Glutamatergic neuron (in vitro differentiated cells): ENCODE measurements around the gene DPF1. TPM values are rescaled to one million over a fixed set of nuclear protein-coding genes. Genes with fewer than 3 reads are reported as not detected.

Experiments
- DNase-seq: peaks from one replicate; pipeline ENCODE4 v3.0.0; 2022
- H3K27ac Mint-ChIP-seq: one replicate; pipeline ENCODE4 v1.8.0; 2020; ENCODE audit warnings: mild to moderate bottlenecking, mixed read lengths, inconsistent platforms; ENCODE audit not compliant: unreplicated experiment
- H3K27me3 Mint-ChIP-seq: one replicate; pipeline ENCODE4 v1.8.0; 2020; ENCODE audit warnings: mild to moderate bottlenecking, moderate library complexity, mixed read lengths, inconsistent platforms; ENCODE audit not compliant: unreplicated experiment
- H3K36me3 Mint-ChIP-seq: one replicate; pipeline ENCODE4 v1.8.0; 2020; ENCODE audit warnings: mild to moderate bottlenecking, mixed read lengths, inconsistent platforms; ENCODE audit not compliant: unreplicated experiment
- H3K4me1 Mint-ChIP-seq: one replicate; pipeline ENCODE4 v1.8.0; 2020; ENCODE audit warnings: mild to moderate bottlenecking, low read depth, mixed read lengths, inconsistent platforms; ENCODE audit not compliant: unreplicated experiment
- H3K4me3 Mint-ChIP-seq: one replicate; pipeline ENCODE4 v1.8.0; 2020; ENCODE audit warnings: mild to moderate bottlenecking, mixed read lengths, inconsistent platforms; ENCODE audit not compliant: unreplicated experiment
- H3K9me3 Mint-ChIP-seq: one replicate; pipeline ENCODE4 v1.8.0; 2020; ENCODE audit warnings: mild to moderate bottlenecking, moderate library complexity, mixed read lengths, inconsistent platforms; ENCODE audit not compliant: unreplicated experiment
- total RNA-seq: library from RNA; stranded (reverse); fragmentation: NEBNext Ultra II Directional; extraction: Animal tissue kit (Norgen Biotek cat#: 25700); gene quantifications from one replicate; pipeline ENCODE4 v1.2.1, GENCODE V29; 2021; ENCODE audit not compliant: unreplicated experiment
- TF ChIP-seq, protein P1 (sequence below): fragments of 200-600 bp; sonication (generic); IDR thresholded peaks from one replicate; pipeline ENCODE4 v1.5.0; 2021; ENCODE audit not compliant: partially characterized antibody, unreplicated experiment

DPF1 gene
- total RNA-seq, 1 donor from 2014 or later: 33.8 TPM

DNA sequence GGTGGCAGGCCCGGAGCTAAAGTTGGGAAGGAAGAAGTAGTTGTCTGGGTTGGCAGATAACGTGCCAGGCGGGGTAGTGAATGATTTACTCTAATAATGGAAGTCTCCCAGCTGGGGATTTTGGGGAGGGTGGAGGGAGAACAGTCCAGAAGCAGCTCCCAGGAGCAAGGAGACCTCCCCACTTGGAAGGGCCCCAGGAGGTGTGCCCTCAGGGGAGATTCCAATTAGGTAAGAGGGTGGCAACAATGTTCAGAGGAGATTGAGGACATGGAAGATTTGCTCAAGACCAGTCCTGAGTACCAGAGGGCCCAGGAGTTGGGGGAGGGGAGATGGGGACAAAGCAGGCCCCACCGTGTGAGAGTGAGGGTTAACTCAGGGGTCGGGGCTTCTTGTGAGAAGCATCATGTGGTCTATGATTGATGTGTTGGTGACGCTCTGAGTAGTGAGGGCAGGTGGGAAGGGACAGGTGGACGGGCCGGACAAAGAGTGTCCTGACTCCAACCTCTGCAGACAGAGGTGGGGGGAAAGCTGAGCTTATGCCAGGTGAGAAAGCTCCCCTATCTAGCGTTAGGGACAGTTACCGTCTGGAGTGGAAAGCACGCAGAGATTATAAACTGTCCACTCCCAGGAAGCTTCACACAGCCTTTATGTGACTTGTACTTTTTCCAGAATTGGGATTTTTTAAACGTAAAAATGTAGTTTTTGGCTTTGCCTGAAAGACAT, 43.9 kb upstream of the DPF1 start:
- Mint-ChIP-seq H3K27me3 (peaks cover 2% of the 10 kb centered on the region), H3K9me3 (peaks cover 5% of the 10 kb centered on the region), H3K27ac (no peak overlapping the region), H3K36me3 (peaks cover 9% of the 10 kb centered on the region), H3K4me3 (no peak overlapping the region), H3K4me1 (peaks cover 39% of the 10 kb centered on the region)
- no peak for DNase-seq
- TF ChIP-seq, protein P1, sequence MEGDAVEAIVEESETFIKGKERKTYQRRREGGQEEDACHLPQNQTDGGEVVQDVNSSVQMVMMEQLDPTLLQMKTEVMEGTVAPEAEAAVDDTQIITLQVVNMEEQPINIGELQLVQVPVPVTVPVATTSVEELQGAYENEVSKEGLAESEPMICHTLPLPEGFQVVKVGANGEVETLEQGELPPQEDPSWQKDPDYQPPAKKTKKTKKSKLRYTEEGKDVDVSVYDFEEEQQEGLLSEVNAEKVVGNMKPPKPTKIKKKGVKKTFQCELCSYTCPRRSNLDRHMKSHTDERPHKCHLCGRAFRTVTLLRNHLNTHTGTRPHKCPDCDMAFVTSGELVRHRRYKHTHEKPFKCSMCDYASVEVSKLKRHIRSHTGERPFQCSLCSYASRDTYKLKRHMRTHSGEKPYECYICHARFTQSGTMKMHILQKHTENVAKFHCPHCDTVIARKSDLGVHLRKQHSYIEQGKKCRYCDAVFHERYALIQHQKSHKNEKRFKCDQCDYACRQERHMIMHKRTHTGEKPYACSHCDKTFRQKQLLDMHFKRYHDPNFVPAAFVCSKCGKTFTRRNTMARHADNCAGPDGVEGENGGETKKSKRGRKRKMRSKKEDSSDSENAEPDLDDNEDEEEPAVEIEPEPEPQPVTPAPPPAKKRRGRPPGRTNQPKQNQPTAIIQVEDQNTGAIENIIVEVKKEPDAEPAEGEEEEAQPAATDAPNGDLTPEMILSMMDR: no peak

DNA sequence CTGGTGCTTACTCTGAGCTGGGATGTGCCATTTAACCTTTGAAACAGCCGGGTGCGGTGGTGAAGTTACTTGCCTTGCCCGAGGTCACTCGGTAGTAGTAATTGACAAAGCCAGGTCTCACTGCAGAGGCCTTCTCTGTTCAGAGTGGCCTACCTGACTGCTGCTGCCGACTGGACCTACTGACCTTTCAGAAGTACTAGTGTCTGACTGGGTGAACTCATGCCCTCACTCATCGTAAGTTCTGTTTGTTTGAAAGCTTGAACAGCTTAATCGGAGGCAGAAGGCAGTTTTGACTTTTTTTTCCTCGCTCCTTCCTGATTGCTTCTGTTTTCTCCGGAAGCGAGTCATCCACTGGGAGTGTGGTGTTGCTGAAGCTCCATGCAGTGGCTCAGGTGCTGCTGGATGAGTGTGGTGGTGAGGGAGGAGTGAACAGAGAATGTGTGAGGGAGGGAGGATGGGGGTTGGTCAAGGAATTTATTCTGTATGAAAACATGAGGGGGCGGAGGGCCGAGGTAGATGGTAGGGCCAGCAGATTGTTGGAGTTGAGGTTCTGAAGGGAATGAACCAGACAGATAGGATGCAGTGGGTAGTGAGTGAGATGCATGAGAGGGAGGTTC, 43.1 kb upstream of the DPF1 start:
- Mint-ChIP-seq H3K27ac (peak overlapping the region; percentile 8), H3K4me3 (peak overlapping the region; percentile 69), H3K4me1 (peaks cover 39% of the 10 kb centered on the region), H3K36me3 (peaks cover 9% of the 10 kb centered on the region), H3K27me3 (peaks cover 2% of the 10 kb centered on the region), H3K9me3 (peaks cover 5% of the 10 kb centered on the region)
- no peak for DNase-seq
- TF ChIP-seq, protein P1: no peak

DNA sequence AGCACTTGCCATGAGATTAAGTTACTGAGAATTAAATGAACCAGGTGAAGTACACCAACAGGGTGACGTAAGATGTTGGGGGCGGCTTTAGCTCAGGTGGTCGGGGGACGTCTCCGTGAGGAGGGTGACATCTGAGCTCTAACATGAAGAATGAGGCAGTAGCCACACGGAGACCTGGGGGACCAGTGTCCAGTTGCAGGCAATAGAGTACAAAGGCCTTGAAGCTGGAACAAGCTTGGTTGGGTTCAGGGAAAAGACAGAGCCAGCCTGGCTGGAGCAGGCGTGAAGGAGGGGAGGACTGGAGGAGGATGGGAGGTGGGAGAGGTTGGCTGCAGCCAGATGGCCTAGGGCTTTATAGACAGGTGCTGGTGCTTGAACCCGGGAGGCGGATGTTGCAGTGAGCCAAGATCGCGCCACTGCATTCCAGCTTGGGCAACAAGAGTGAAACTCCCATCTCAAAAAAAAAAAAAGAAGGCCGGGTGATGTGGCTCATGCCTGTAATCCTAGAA, 42.0 kb upstream of the DPF1 start:
- Mint-ChIP-seq H3K4me3 (peak overlapping the region; percentile 96), H3K9me3 (peaks cover 8% of the 10 kb centered on the region), H3K27ac (peak overlapping the region; percentile 83), H3K36me3 (peaks cover 9% of the 10 kb centered on the region), H3K27me3 (peaks cover 2% of the 10 kb centered on the region), H3K4me1 (peaks cover 39% of the 10 kb centered on the region)
- no peak for DNase-seq
- TF ChIP-seq, protein P1: no peak

DNA sequence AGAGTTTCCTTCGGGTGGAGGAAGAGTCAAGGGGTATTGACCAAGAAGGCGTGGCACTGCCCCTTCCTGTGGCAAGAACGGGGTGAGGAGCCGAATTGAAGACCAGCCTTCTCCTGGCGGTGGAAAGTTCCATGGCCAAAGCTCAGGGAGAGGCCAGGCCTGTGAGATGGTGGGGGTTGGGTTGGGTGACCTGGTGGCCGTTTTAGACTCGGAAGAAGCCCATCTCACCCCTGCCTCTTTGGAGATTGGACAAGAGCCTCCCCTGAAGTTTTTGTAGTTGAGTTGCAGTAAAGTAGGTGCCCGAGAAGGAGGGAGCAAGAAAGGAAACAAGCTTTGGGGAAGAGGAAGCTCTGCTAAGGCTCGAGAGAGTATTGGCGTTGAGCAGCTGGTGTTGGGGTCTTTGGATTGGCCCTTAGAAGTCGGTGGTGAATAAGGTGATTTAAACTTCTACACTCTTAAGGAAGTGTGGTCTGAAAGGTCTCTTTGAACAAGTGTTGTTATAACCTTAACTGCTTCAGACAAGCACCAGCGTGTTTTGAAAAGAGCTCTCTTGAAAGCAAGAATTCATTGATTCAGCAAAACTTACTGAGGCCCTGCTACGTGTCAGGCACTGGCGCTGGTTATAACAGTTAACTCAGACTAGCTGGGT, 41.3 kb upstream of the DPF1 start:
- DNase-seq: no peak
- H3K4me1 Mint-ChIP-seq: peaks cover 36% of the 10 kb centered on the region
- peaks cover 8% of the 10 kb centered on the region for H3K9me3 Mint-ChIP-seq
- H3K27me3 Mint-ChIP-seq: peaks cover 2% of the 10 kb centered on the region
- TF ChIP-seq, protein P1: no peak
- peak overlapping the region; percentile 83 for H3K27ac Mint-ChIP-seq
- H3K36me3 Mint-ChIP-seq: peaks cover 9% of the 10 kb centered on the region
- peak overlapping the region; percentile 96 for H3K4me3 Mint-ChIP-seq
